HUES6 (cell line): ENCODE measurements around the gene MTOR.
"Not testable (repeated sequence)": the region's sequence is repeated elsewhere in the genome, so short reads cannot be mapped to it uniquely, and the experiment has no call there.

ENCODE experiments used
- H3K27ac ChIP-seq: 2 replicates; pipeline ENCODE4 v1.7.0; 2013; ENCODE audit warnings: low read depth, mild to moderate bottlenecking, low read length, inconsistent platforms
- H3K27me3 ChIP-seq: 2 replicates; pipeline ENCODE4 v1.6.1; 2013; ENCODE audit warnings: low read length; ENCODE audit not compliant: control insufficient read depth, insufficient read depth
- H3K36me3 ChIP-seq: 2 replicates; pipeline ENCODE4 v1.6.1; 2013; ENCODE audit warnings: low read length; ENCODE audit not compliant: control insufficient read depth, insufficient read depth
- H3K4me1 ChIP-seq: 2 replicates; pipeline ENCODE4 v1.6.1; 2013; ENCODE audit warnings: low read length; ENCODE audit not compliant: control insufficient read depth, insufficient read depth
- H3K4me3 ChIP-seq: 2 replicates; pipeline ENCODE4 v1.5.1; 2013; ENCODE audit warnings: low read depth, low read length
- H3K9ac ChIP-seq: one replicate; pipeline ENCODE4 v1.6.1; 2013; ENCODE audit warnings: mild to moderate bottlenecking, low read length
- H3K9me3 ChIP-seq: 2 replicates; pipeline ENCODE4 v1.6.1; 2013; ENCODE audit warnings: low read depth, low read length; ENCODE audit not compliant: control insufficient read depth, insufficient read depth

Gene MTOR

DNA sequence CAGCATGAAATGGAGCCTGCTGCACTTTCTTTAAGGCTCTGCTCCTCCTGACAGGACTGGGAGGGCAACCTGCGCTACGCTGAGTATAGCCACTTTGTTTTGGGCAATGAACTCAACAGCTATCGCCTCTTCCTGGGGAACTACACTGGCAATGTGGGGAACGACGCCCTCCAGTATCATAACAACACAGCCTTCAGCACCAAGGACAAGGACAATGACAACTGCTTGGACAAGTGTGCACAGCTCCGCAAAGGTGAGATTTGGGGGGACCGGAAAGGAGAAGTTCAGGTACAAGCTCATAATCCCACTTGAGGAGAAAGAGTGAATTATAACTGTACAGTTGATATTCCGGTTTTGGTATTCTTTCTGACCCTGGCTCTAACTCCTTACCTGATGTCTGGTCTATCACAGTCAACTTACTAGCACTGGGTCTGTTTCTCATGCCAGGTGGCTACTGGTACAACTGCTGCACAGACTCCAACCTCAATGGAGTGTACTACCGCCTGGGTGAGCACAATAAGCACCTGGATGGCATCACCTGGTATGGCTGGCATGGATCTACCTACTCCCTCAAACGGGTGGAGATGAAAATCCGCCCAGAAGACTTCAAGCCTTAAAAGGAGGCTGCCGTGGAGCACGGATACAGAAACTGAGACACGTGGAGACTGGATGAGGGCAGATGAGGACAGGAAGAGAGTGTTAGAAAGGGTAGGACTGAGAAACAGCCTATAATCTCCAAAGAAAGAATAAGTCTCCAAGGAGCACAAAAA lies 67.8 kb downstream of the MTOR start:
- Histone ChIP-seq H3K36me3 (peaks cover 92% of the 10 kb centered on the region), H3K4me3 (no peak overlapping the region), H3K27ac (no peak overlapping the region), H3K4me1 (no peaks in the 10 kb centered on the region), H3K27me3 (no peaks in the 10 kb centered on the region), H3K9me3 (no peaks in the 10 kb centered on the region), H3K9ac (no peak overlapping the region)

DNA sequence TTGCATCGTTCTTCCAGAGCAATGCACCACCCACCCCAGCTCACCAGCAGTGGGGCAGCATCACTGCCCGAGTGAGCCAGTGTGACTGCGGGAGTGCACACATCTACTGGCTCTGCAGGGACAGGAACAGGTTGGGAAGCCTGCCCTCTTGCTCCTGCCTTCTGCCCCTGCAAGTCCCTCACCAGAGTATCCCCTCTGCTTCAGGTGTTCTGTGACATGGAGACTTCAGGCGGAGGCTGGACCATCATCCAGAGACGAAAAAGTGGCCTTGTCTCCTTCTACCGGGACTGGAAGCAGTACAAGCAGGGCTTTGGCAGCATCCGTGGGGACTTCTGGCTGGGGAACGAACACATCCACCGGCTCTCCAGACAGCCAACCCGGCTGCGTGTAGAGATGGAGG lies 69.0 kb downstream of the MTOR start:
- Histone ChIP-seq H3K27me3 (no peaks in the 10 kb centered on the region), H3K4me1 (no peaks in the 10 kb centered on the region), H3K9ac (no peak overlapping the region), H3K9me3 (no peaks in the 10 kb centered on the region), H3K36me3 (peaks cover 83% of the 10 kb centered on the region), H3K4me3 (no peak overlapping the region), H3K27ac (no peak overlapping the region)

GRCh38 chr1:11188858-11189451 lies 73.4 kb downstream of the MTOR start, which contains the start of gene ANGPTL7:
ANGPTL7 (plus strand) TSS chr1:11189355; CDS start chr1:11189580, 225 bp downstream.
- no peak within 1 kb of the TSS for H3K4me3 ChIP-seq
- peaks cover 49% of the 10 kb centered on the region for H3K36me3 ChIP-seq
- no peaks in the 10 kb centered on the region for H3K27me3 ChIP-seq
- no peak within 1 kb of the TSS for H3K9ac ChIP-seq
- H3K9me3 ChIP-seq = no peaks in the 10 kb centered on the region
- H3K4me1 ChIP-seq = no peaks in the 10 kb centered on the region
- H3K27ac ChIP-seq = no peak within 1 kb of the TSS

- Histone ChIP-seq H3K4me1 (no peaks in the 10 kb centered on the region), H3K9me3 (no peaks in the 10 kb centered on the region), H3K27me3 (no peaks in the 10 kb centered on the region), H3K4me3 (no peak overlapping the region), H3K9ac (no peak overlapping the region), H3K36me3 (peaks cover 47% of the 10 kb centered on the region), H3K27ac (no peak overlapping the region)
These were observed 74.0 kb downstream of the MTOR start for GRCh38 chr1:11188381-11188780.

DNA sequence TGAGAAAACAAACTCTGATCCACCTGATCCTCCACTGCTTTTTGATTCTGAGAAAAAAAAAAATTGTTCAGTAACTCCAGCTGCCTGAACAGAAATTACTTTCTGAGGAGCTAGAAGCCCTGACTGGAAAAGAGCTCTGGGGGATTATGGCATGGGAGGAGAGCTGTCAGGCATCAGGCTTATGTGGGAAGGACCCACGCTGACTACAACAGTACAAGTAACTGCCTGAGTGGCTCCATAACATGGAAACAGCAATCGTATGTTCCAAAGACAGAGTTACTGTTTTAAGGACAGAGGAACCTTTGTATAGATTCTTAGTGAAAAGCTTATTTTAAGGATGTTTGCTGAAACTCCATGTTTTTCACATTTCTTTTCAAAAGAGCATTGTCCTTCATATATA lies 74.4 kb downstream of the MTOR start:
- no peaks in the 10 kb centered on the region for H3K9me3 ChIP-seq
- H3K4me1 ChIP-seq = no peaks in the 10 kb centered on the region
- H3K27ac ChIP-seq = no peak overlapping the region
- H3K9ac ChIP-seq = no peak overlapping the region
- H3K4me3 ChIP-seq = no peak overlapping the region
- H3K36me3 ChIP-seq = peaks cover 44% of the 10 kb centered on the region
- H3K27me3 ChIP-seq = no peaks in the 10 kb centered on the region

DNA sequence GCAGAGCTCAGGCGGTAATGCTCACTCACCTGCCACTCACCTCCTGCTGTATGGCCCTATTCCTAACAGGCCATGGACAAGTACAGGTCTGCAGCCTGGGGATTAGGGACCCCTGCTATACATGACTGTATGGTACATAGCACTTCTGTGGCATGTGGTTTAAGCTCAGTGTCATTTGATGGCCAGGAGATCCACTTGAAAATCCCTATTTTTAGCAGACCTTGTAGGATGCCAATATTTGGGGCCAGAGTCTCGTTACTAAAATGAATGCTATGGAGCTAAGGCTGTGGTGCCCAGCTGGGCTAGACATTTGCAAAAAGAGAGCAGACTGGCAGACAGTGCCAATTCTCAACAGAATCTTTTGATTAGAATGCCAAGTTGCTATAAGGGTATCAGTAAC lies 74.9 kb downstream of the MTOR start:
- Histone ChIP-seq H3K27ac (no peak overlapping the region), H3K4me3 (no peak overlapping the region), H3K4me1 (no peaks in the 10 kb centered on the region), H3K36me3 (peaks cover 45% of the 10 kb centered on the region), H3K9ac (no peak overlapping the region), H3K9me3 (no peaks in the 10 kb centered on the region), H3K27me3 (no peaks in the 10 kb centered on the region)

DNA sequence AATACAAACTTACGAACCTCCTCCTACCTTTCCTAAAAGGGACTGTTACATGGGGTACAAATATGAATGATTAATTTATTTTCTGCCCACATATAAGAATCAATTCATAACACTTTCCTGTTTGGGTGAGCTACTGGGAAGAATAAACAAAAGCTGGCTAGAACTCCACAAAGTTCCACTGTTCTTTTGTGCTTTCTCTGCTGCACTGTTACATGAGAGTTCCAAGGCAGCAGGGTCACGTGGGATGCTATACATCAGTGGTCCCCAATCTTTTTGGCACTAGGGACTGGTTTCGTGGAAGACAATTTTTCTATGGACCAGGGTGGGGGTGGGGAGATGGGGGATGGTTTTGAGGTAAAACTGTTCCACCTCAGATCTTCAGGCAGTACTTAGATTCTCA lies 75.4 kb downstream of the MTOR start:
- peaks cover 45% of the 10 kb centered on the region for H3K36me3 ChIP-seq
- H3K9me3 ChIP-seq = no peaks in the 10 kb centered on the region
- no peak overlapping the region for H3K9ac ChIP-seq
- H3K27ac ChIP-seq = no peak overlapping the region
- no peak overlapping the region for H3K4me3 ChIP-seq
- H3K27me3 ChIP-seq = no peaks in the 10 kb centered on the region
- H3K4me1 ChIP-seq = no peaks in the 10 kb centered on the region

DNA sequence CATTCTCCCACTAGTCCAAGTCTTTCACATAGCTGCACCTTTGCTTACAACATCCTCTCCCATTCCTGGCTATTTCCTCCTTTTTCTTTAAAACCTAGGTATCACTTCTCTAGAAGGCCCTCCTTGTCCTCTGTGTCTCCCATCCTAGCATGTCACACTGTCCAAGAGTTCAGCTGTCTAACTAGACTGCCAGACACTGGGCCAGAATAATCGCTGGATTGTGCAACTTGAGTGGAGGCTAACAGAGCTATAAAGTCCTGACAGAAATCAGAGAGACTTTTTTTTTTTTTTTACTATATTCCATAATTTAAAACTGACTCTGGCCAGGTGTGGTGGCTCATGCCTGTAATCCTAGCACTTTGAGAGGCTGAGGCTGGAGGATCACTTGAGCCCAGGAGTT lies 77.4 kb downstream of the MTOR start:
- Histone ChIP-seq H3K4me3 (no peak overlapping the region), H3K36me3 (peaks cover 38% of the 10 kb centered on the region), H3K9me3 (no peaks in the 10 kb centered on the region), H3K9ac (no peak overlapping the region), H3K27ac (no peak overlapping the region), H3K4me1 (no peaks in the 10 kb centered on the region), H3K27me3 (no peaks in the 10 kb centered on the region)

DNA sequence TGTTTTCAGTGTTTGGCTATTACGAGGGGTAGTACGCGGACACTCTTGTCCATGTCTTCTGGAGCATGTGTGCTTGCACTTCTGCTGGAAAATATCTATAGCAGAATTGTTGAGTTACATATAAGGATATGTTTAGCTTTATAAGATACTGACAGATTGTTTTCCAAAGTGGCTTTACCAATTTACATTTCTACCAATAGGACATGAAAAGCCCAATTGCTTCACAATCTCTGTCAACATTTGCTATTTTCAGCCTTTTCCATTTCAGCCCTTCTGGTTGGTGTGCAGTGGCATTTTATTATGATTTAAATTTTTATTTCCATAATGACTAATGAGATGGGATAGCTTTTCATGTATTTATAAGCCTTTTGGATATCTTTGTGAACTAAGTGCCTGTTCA lies 79.5 kb downstream of the MTOR start:
- H3K27ac ChIP-seq = no peak overlapping the region
- H3K4me3 ChIP-seq = no peak overlapping the region
- no peak overlapping the region for H3K9ac ChIP-seq
- H3K27me3 ChIP-seq = no peaks in the 10 kb centered on the region
- peaks cover 3% of the 10 kb centered on the region; the same call in 1 of the 2 replicates for H3K4me1 ChIP-seq
- H3K9me3 ChIP-seq = no peaks in the 10 kb centered on the region
- peaks cover 42% of the 10 kb centered on the region for H3K36me3 ChIP-seq

DNA sequence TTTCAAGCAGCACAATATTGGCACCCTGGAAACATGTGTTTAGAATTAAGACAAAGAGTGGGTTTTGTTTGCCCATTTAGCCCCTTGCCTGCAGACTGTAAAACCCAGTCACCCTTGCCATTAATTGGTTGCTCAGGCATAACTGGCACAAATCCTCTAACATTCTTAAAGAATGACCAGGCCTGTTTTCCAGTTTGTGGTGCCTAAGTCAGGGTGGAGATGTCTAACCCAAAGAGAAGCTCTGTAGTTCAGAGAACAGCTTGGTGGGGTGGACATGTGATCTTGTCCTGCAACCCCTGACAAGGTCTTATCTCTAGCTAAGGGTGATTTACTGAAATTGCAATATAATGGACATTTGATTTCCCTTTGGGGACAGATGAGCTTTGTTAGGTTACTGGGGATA lies 82.0 kb downstream of the MTOR start:
- peaks cover 7% of the 10 kb centered on the region; the same call in 1 of the 2 replicates for H3K4me1 ChIP-seq
- H3K4me3 ChIP-seq = no peak overlapping the region
- H3K9ac ChIP-seq = no peak overlapping the region
- H3K27me3 ChIP-seq = no peaks in the 10 kb centered on the region
- no peaks in the 10 kb centered on the region for H3K9me3 ChIP-seq
- peaks cover 48% of the 10 kb centered on the region for H3K36me3 ChIP-seq
- no peak overlapping the region for H3K27ac ChIP-seq

DNA sequence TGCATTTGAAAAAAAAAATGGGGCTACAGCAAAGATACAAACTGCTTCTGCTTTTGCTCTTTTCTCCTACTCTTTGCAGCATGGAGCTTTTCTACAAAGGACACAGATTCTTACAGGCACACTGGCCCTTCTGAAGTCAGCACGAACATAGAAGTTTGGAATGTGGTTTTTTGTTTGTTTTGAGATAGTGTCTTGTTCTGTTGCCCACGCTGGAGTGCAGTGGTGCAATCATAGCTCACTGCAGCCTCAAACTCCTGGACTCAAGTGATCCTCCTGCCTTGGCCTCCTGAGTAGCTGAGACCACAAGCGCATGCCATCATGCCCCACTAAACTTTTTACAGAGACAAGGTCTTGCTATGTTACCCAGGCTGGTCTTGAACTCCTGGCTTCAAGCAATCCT lies 82.6 kb downstream of the MTOR start:
- not testable (repeated sequence) for H3K4me3 ChIP-seq, H3K9ac ChIP-seq, H3K9me3 ChIP-seq, H3K4me1 ChIP-seq, H3K27me3 ChIP-seq, H3K27ac ChIP-seq
- peaks cover 46% of the 10 kb centered on the region for H3K36me3 ChIP-seq
